OCI-LY7 (cell line): Measurements from ENCODE around the gene TPPP3.
"Not testable (repeated sequence)": the region's sequence is repeated elsewhere in the genome, so short reads cannot be mapped to it uniquely, and the experiment has no call there.

ENCODE experiments used
- EZH2phosphoT487 ChIP-seq: fragments of 200-600 bp; sonication (generic); IDR thresholded peaks from 2 replicates; pipeline ENCODE4 v1.6.1; 2018; ENCODE audit warnings: low read depth, borderline replicate concordance, mild to moderate bottlenecking, mixed run types, antibody characterized with exemption, low read length, moderate library complexity, mixed read lengths
- TF ChIP-seq, protein P1 (sequence below): fragments of 200-600 bp; sonication (generic); conservative IDR thresholded peaks from 2 replicates; pipeline ENCODE4 v1.5.1; 2014; ENCODE audit warnings: mild to moderate bottlenecking, antibody characterized with exemption, low read length, moderate library complexity, mixed read lengths

DNA sequence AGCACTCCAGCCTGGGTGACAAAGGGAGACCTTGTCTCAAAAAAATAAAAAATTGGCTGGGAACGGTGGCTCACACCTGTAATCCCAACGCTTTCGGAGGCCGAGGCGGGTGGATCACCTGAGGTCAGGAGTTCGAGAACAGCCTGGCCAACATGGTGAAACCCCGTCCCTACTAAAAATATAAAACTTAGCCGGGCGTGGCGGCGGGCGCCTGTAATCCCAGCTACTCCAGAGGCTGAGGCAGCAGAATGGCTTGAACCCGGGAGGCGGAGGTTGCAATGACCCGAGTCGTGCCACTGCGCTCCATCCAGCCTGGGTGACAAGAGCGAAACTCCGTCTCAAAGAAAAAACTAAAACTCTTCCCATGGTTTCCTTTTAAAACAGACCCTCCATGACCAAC is 22.1 kb upstream of the TPPP3 start:
- TF ChIP-seq, protein P1, sequence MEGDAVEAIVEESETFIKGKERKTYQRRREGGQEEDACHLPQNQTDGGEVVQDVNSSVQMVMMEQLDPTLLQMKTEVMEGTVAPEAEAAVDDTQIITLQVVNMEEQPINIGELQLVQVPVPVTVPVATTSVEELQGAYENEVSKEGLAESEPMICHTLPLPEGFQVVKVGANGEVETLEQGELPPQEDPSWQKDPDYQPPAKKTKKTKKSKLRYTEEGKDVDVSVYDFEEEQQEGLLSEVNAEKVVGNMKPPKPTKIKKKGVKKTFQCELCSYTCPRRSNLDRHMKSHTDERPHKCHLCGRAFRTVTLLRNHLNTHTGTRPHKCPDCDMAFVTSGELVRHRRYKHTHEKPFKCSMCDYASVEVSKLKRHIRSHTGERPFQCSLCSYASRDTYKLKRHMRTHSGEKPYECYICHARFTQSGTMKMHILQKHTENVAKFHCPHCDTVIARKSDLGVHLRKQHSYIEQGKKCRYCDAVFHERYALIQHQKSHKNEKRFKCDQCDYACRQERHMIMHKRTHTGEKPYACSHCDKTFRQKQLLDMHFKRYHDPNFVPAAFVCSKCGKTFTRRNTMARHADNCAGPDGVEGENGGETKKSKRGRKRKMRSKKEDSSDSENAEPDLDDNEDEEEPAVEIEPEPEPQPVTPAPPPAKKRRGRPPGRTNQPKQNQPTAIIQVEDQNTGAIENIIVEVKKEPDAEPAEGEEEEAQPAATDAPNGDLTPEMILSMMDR: not testable (repeated sequence)
- not testable (repeated sequence) for TF ChIP-seq EZH2phosphoT487
